ENCODE measurements around the gene SEC11A. TPM values are rescaled to one million over a fixed set of nuclear protein-coding genes. Genes with fewer than 3 reads are reported as not detected.
"Not testable (repeated sequence)": the region's sequence is repeated elsewhere in the genome, so short reads cannot be mapped to it uniquely, and the experiment has no call there.

Gene SEC11A
- total RNA-seq, 1 donor from 2014 or later, result 82.5 TPM

DNA sequence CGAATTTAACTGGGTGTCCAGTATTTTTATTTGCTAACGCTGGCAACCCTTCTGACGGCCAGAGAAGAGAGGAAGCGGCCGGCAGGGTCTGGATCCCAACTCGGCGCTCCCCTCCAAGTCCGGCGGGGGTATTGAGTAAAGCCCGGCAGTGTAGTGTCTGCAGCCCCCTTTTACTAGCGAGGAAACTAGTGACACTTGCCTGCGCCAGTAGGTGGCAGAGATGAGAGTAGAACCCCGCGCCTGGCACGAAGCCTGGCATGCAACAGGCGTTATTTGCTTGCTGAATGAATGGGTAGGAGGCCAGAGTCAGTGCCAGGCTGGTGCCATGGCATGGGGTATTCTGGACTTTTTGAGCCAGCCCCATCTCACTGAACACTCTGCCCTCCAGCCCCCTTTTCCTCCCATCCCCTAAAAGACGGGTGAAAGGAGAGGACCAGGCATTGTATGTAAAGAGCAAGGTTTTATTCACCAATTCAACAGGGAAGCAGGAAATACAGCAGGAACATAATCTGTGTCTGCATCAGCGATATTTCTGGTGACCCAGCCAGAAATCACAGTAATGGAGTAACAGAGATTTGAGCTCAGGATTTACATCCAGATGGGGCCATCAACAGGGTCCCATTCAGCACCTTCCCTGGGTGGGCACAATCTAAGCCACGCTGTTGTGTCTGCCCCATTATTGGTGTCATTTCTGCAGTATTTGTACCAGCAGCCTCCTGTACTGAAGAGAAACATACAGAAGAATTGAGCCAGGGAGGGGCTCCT, 61.1 kb downstream of the SEC11A start:
- intact Hi-C loops (cut with DNase I), result no loop called here

DNA sequence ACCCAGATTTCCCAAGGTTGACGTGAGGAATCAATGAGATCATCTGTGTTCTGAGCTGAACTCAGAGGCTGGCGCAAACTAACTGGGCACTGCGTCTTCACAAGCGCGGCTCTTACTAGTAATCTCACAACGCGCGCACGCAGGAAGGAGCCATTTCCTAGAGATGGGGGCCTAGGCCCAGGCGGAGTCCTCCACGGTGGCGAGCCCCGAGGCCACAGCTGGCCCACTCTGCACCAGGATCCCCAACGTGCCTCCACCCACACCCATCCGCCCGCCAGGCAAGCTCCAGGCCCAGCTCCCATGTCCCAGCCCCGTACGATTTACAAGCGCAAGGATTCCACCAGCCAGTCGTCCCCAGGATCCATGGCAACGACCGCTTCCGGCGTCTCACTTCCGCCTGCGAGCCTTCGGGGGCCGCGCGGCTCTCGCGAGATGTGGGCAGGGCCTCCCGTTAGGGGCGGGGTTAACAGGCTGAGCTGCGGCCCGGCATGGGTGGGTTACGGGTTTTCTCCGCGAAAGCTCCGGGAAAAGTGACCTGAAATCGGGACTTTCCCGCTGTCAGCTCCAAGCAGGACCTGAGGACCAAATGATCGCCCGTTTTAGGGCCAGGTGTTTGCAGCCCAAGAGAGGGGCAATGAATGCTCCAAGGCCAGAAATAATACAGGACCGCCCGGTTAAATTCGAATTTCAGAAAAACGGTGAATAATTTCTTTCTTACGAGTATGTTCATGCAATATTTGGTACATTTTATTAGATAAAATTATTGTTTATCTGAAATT, 61.8 kb downstream of the SEC11A start, which contains the start of gene WDR73:
WDR73 (minus strand) TSS at position 374 of the 779 bp plus-strand sequence; CDS start at position 365, 9 bp downstream.
- intact Hi-C loops (cut with DNase I), result no loop called here
- DNase-seq, result peak; percentile 98
- ATAC-seq (ENCODE audit: poor library complexity), result peak; percentile 96

More for the DNA sequence above, 61.1 kb downstream of the SEC11A start:
- peak; percentile 90 for DNase-seq
- peak; percentile 64 for ATAC-seq (ENCODE audit: poor library complexity)

GRCh38 chr15:84653584-84653909, 62.4 kb downstream of the SEC11A start:
- no peak for DNase-seq
- no peak for ATAC-seq (ENCODE audit: poor library complexity)
- intact Hi-C loops (cut with DNase I), result no loop called here

DNA sequence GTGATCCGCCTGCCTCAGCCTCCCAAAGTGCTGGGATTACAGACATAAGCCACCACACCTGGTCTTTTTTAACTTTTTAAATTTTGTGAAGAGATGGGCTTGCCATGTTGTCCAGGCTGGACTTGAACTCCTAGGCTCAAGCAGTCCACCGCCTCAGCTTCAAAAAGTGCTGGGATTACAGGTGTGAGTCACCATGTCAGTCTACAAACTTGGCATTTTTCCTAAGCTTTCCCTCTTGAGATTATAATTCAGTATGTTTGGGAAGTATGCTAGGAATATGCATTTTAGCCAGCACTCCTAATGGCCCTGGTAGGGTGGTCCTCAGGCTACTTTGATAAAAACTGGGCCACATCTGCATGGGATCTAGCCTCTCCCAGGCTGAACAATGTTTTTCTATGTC, 66.2 kb downstream of the SEC11A start:
- intact Hi-C loops (cut with DNase I), result no loop called here
- no peak for ATAC-seq (ENCODE audit: poor library complexity)
- no peak for DNase-seq

DNA sequence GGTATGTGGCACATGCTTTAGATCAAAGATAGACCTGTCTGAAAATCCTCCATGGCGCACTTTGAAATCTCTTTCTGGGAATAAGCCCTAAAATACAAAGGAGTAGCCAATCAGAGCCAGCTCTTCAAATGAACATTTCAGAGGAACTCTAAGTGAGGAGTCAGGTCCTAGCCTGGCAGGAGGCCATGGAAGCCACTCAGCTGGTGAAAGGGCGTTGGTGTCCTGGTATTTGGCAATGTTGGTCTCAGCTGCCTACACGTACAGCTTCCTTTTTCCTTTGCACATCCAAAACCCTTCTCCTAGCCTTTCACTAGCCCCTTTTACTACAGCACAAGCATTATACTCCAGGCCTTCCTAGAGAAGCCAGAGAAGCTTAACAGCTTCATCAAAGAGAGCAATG, 67.4 kb downstream of the SEC11A start:
- intact Hi-C loops (cut with DNase I), result no loop called here
- ATAC-seq (ENCODE audit: poor library complexity), result peak; percentile 58
- DNase-seq, result peak; percentile 84

DNA sequence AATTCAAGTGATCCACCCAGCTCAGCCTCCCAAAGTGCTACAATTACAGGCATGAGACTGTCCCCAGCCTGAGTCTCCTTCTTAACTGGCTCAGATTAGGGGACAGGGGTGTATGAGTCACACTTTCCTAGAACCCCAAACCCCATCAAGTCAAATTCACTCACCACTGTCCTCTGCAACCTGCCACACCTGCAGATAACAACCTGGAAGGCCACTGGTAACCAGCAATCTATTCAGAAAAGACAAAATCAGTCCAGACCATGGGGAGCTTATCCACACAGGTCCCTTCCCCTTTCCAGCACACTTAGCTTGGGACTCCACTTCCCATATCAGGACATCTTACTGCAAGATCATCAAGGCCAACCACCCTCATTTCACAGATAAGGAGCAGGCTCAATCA, 68.2 kb downstream of the SEC11A start:
- no peak for DNase-seq
- intact Hi-C loops (cut with DNase I), result no loop called here
- ATAC-seq (ENCODE audit: poor library complexity), result no peak

GRCh38 chr15:84645997-84646396, 69.9 kb downstream of the SEC11A start:
- intact Hi-C loops (cut with DNase I), result no loop called here
- DNase-seq, result peak; percentile 26
- ATAC-seq (ENCODE audit: poor library complexity), result no peak

DNA sequence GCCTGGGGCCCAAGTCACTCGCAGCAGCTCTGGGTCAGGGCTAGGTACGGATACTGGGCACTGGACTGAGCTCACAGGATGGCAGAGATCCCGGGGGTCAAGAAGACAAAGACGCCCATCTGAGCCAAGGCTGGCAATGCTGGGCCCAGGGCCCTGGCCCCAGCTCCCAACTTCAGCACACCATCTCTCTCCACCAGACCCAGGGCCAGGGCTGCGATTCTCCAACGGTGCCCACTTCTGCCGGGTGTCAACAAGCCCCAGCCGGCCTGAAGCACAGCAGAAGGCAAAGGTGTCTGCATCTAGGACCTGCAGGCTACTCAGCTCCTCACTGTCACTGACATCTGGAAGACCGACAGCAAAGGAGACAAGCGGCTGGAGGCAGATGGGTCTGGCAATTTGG, 70.4 kb downstream of the SEC11A start:
- no peak for ATAC-seq (ENCODE audit: poor library complexity)
- peak; percentile 34 for DNase-seq
- intact Hi-C loops (cut with DNase I), result no loop called here

- DNase-seq (no peak), ATAC-seq (ENCODE audit: poor library complexity) (no peak)
- intact Hi-C loops (cut with DNase I), result no loop called here
Measured at GRCh38 chr15:84643838-84644237, 72.1 kb downstream of the SEC11A start.

GRCh38 chr15:84642640-84643039, 73.3 kb downstream of the SEC11A start:
- DNase-seq; ATAC-seq (ENCODE audit: poor library complexity); intact Hi-C loops (cut with DNase I): not testable (repeated sequence)

DNA sequence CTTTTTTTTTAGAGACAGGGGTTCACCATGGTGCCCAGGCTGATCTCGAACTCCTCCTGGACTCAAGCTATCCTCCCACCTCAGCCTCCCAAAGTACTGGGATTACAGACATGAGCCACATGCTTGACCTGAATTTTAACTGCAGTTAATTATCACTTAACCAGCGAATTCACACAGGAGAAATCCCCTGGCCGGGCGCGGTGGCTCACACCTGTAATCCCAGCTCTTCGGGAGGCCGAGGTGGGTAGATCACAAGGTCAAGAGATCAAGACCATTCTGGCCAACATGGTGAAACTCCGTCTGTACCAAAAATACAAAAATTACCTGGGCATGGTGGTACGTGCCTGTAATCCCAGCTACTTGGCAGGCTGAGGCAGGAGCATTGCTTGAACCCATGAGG, 74.1 kb downstream of the SEC11A start:
- intact Hi-C loops (cut with DNase I); ATAC-seq (ENCODE audit: poor library complexity): not testable (repeated sequence)
- DNase-seq, result peak; percentile 24

DNA sequence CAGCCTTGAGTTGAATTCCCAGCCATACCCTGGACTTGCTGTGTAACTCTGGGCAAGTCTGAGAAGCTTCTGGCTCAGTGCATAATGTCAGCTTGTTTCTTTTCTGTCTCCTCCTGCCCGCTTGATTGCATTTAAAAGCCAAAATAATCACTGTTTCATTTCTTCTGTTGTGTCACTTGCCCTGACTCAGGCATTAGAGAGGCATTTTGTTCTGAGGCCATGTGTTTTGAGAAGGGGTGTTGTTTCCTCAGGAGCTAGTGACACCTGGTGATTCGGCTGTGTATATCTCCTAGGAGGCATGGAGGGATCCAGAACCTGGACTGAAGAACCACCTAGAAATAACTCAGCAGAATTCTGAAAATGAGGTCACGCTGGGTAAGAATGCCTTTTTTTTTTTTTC, 77.8 kb downstream of the SEC11A start:
- ATAC-seq (ENCODE audit: poor library complexity), result no peak
- intact Hi-C loops (cut with DNase I), result no loop called here
- no peak for DNase-seq

DNA sequence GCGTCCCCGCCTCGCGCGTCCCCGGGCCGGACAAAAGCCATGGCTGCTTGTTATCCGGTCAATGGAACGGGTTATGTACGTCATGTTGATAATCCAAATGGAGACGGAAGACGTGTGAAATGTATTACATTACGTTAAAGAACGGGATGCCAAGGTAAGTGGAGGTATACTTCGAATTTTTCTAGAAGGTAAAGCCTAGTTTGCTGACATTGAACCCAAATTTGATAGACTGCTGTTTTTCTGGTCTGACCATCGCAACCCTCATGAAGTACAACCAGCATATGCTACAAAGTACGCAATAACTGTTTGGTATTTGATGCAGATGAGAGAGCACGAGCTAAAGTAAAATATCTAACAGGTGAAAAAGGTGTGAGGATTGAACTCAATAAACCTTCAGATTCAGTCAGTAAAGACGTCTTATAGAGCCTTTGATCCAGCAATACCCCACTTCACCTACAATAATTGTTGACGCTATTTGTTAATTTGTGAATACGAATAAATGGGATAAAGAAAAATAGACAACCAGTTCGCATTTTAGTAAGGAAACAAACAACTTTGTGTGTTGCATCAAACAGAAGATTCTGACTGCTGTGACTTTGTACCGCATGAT, 81.6 kb downstream of the SEC11A start:
- ATAC-seq (ENCODE audit: poor library complexity), result no peak
- no peak for DNase-seq
- intact Hi-C loops (cut with DNase I), result no loop called here

DNA sequence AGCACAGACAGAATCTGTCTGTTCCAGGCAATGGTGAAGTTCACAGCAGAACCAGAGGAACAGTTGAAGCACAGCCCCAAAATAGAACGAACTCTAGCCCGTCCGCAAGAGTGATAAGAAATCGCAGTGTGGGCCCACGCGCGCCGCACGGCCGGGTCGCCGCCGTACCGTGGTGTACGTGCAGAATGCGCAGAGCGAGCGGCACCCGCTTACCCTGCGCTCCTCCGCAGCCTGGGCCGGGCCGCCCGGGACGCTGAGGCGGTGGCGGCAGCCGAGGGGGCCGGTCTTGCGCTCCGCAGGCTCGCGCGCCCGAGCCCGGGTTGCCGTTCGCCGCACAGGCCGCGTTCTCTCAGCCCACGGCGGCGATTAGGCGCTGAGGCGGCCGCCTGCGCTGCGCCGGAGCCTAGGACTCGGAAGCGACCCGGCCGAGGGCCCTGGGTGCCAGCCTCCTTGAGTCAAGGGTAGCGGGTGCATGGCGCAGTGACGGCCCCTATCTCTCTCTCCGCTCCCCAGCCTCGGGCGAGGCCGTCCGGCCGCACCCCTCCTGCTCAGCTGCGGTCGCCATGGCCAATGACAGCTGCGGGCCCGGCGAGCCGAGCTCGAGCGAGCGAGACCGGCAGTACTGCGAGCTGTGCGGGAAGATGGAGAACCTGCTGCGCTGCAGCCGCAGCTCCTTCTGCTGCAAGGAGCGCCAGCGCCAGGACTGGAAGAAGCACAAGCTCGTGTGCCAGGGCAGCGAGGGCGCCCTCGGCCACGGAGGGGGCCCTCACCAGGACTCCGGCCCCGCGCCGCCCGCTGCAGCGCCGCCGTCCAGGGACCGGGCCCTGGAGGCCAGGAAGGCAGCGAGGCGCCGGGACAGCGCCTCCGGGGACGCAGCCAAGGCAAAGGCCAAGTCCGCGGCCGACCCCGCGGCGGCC, 82.4 kb downstream of the SEC11A start:
- ATAC-seq (ENCODE audit: poor library complexity) (peak; percentile 76), DNase-seq (peak; percentile 86)
- intact Hi-C loops (cut with DNase I), result no loop called here

GRCh38 chr15:84631706-84632272, 84.2 kb downstream of the SEC11A start:
- ATAC-seq (ENCODE audit: poor library complexity), result no peak
- intact Hi-C loops (cut with DNase I), result no loop called here
- no peak for DNase-seq

GRCh38 chr15:84629033-84629432, 86.9 kb downstream of the SEC11A start:
- intact Hi-C loops (cut with DNase I), result no loop called here
- DNase-seq (no peak), ATAC-seq (ENCODE audit: poor library complexity) (no peak)

DNA sequence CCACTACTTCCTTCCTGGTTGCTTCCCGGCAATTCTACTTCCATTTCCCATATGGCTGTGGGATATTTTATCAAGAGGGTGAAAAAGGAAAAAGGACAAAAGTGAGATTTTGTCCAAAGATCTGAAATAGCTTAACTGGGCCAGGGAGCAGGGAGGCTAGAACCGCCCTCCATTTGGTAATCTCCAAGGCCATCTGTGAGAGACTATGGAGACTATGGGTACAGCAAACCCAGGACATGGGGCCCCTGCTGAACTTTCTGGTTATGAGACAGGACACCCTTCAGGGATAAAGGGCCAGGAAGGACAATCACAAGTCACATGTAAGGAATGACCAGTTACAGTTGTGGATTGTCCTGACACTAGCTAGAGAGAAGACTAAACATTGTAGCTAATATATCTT, 90.8 kb downstream of the SEC11A start:
- no peak for DNase-seq
- intact Hi-C loops (cut with DNase I), result no loop called here
- ATAC-seq (ENCODE audit: poor library complexity), result no peak

GRCh38 chr15:84624359-84624758, 91.6 kb downstream of the SEC11A start:
- intact Hi-C loops (cut with DNase I), result no loop called here
- DNase-seq, result no peak
- ATAC-seq (ENCODE audit: poor library complexity), result no peak
